ENCODE measurements around the gene GRIK2. TPM values are rescaled to one million over a fixed set of nuclear protein-coding genes. Genes with fewer than 3 reads are reported as not detected.

GRIK2 gene
- polyA plus RNA-seq, 1 experiment: 12.8 TPM

DNA sequence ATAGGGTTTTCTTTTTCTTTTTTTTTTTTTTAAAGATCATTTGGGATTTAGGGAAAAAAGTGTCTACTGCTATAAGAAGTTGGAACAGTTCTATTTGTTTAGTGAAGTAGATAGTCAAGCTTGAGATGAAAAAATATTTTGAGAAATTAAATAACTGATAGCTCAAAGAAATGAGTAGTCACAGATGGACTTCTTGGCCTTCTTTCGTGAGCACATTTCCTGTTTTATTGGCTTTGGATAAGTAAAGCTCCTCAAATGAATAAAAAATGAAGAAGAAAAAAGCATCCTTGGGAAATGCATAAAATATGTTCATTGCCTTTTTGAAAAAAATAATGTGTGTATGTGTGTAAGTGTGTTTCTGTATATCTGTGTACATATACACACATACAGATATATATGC lies 515.9 kb downstream of the GRIK2 start:
- no peak for DNase-seq (ENCODE audit: low read depth, low spot score)
- Histone ChIP-seq H3K27ac (ENCODE audit: low read depth, low read length) (no peak overlapping the region), H3K27me3 (ENCODE audit: control insufficient read depth, insufficient read depth, low read length) (no peaks in the 10 kb centered on the region), H3K4me3 (ENCODE audit: low read depth, low read length) (no peak overlapping the region), H3K9me3 (ENCODE audit: control insufficient read depth, insufficient read depth, low read length) (no peaks in the 10 kb centered on the region)
- ChIA-PET CTCF (no interaction called here), POLR2A (no interaction called here)
- TF ChIP-seq, protein P1, sequence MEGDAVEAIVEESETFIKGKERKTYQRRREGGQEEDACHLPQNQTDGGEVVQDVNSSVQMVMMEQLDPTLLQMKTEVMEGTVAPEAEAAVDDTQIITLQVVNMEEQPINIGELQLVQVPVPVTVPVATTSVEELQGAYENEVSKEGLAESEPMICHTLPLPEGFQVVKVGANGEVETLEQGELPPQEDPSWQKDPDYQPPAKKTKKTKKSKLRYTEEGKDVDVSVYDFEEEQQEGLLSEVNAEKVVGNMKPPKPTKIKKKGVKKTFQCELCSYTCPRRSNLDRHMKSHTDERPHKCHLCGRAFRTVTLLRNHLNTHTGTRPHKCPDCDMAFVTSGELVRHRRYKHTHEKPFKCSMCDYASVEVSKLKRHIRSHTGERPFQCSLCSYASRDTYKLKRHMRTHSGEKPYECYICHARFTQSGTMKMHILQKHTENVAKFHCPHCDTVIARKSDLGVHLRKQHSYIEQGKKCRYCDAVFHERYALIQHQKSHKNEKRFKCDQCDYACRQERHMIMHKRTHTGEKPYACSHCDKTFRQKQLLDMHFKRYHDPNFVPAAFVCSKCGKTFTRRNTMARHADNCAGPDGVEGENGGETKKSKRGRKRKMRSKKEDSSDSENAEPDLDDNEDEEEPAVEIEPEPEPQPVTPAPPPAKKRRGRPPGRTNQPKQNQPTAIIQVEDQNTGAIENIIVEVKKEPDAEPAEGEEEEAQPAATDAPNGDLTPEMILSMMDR (IDR thresholded peaks at IDR 0.05; ENCODE audit: low read depth, low read length): no peak

DNA sequence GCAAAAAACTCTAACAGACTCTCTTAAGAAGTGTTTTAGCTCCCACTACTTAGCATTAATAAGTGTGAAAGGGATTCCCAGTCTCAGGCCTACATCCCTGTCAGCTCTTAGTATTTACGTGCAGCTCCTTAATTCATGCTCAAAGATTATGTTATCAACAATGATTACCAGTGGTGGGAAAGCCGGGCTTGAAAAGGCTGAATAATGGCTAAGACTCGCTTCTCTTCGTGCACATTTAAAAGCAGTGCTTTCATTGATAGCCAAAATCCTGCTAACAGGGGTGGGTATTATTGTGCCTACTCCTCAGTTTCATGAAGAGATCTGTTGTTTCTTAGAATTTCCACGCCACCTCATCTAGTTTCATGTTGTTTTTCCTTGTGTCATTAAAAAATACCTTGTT lies 518.8 kb downstream of the GRIK2 start:
- Histone ChIP-seq H3K4me3 (ENCODE audit: low read depth, low read length) (no peak overlapping the region), H3K27ac (ENCODE audit: low read depth, low read length) (no peak overlapping the region), H3K9me3 (ENCODE audit: control insufficient read depth, insufficient read depth, low read length) (no peaks in the 10 kb centered on the region), H3K27me3 (ENCODE audit: control insufficient read depth, insufficient read depth, low read length) (no peaks in the 10 kb centered on the region)
- no peak for DNase-seq (ENCODE audit: low read depth, low spot score)
- ChIA-PET CTCF (no interaction called here), POLR2A (no interaction called here)
- TF ChIP-seq, protein P1 (IDR thresholded peaks at IDR 0.05; ENCODE audit: low read depth, low read length): no peak

DNA sequence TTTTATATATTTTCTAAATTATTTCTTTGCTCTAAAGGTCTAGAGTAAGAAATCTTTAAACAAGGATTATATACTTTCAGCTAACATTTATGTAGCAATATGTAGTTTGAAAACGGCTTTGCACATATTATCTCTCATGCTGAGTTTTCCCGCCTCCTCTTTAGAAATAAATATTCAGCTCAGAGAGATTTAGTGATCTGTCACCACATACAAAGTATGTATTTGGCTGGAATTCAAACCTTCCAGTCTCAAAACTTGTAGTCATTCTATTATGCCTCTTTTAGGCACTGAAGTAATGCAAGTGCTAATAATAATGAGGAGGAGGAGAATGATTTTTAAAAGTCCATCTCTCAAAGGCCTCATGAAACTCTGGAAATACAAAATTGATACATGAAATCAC lies 525.0 kb downstream of the GRIK2 start:
- DNase-seq (ENCODE audit: low read depth, low spot score): no peak
- Histone ChIP-seq H3K9me3 (ENCODE audit: control insufficient read depth, insufficient read depth, low read length) (no peaks in the 10 kb centered on the region), H3K4me3 (ENCODE audit: low read depth, low read length) (no peak overlapping the region), H3K27ac (ENCODE audit: low read depth, low read length) (no peak overlapping the region), H3K27me3 (ENCODE audit: control insufficient read depth, insufficient read depth, low read length) (no peaks in the 10 kb centered on the region)
- CTCF ChIA-PET: no interaction called here
- POLR2A ChIA-PET: no interaction called here
- TF ChIP-seq, protein P1 (IDR thresholded peaks at IDR 0.05; ENCODE audit: low read depth, low read length): no peak

GRCh38 chr6:101921829-101922450 lies 528.4 kb downstream of the GRIK2 start:
- ChIA-PET POLR2A (no interaction called here), CTCF (interaction anchor here (1.2 kb wide), 1 partner anchor 11 kb away, joined by 3 read pairs; no protein-coding TSS in a partner anchor)
- Histone ChIP-seq H3K27me3 (ENCODE audit: control insufficient read depth, insufficient read depth, low read length) (no peaks in the 10 kb centered on the region), H3K9me3 (ENCODE audit: control insufficient read depth, insufficient read depth, low read length) (no peaks in the 10 kb centered on the region), H3K4me3 (ENCODE audit: low read depth, low read length) (no peak overlapping the region), H3K27ac (ENCODE audit: low read depth, low read length) (no peak overlapping the region)
- no peak for DNase-seq (ENCODE audit: low read depth, low spot score)
- TF ChIP-seq, protein P1 (IDR thresholded peaks at IDR 0.05; ENCODE audit: low read depth, low read length): no peak

DNA sequence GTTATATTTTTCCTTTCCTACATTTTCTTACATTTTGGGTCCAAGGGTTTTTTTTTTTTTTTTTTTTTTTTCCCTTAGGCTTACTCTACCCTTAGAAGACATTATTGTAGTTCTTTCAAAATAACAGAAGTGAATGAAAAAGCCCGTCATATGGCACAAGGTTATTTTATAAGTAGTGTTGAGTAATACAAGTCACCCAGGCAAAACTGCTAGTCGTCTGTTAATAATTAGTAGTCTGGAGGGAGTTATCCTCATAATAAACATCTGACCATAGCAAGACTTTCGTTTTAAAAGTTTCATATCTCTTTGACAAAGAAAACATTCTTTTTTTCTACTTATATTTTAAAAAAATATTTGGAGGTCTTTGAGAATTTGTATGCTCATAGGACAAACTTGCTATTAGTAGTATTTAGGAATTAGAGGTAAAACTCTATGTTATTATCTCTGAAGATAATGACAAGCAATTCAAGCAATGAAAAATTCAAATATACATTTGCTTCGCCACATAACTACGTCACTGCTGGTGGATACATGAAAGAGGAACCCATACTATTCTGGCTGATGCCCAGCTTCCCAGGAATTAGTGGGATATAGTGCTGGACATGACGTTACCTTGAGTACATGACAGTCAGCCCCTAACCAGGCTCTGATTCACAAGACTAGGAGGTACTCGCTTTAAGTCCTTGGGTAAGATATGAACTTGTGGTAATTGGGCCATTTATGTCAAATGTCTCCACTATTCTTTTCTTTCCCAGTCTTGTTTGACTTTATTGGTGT lies 532.8 kb downstream of the GRIK2 start:
- no peaks in the 10 kb centered on the region for H3K27me3 ChIP-seq (ENCODE audit: control insufficient read depth, insufficient read depth, low read length)
- ChIA-PET CTCF (no interaction called here), POLR2A (no interaction called here)
- H3K4me3 ChIP-seq (ENCODE audit: low read depth, low read length): no peak overlapping the region
- no peak overlapping the region for H3K27ac ChIP-seq (ENCODE audit: low read depth, low read length)
- TF ChIP-seq, protein P1 (IDR thresholded peaks at IDR 0.05; ENCODE audit: low read depth, low read length): no peak
- no peak for DNase-seq (ENCODE audit: low read depth, low spot score)
- no peaks in the 10 kb centered on the region for H3K9me3 ChIP-seq (ENCODE audit: control insufficient read depth, insufficient read depth, low read length)
